SU-DHL-6 (cell line): ENCODE measurements around the gene TMCC2.

Source experiments
- CTCF ChIP-seq: fragments of 200-600 bp; sonication (generic); IDR thresholded peaks from one replicate; pipeline ENCODE4 v1.5.1; 2017; ENCODE audit warnings: antibody characterized with exemption, mild to moderate bottlenecking, low read length, moderate library complexity; ENCODE audit not compliant: insufficient read depth, poor library complexity, severe bottlenecking
- EZH2phosphoT487 ChIP-seq: fragments of 200-600 bp; sonication (generic), shearing (Covaris generic); conservative IDR thresholded peaks from 2 replicates; pipeline ENCODE4 v1.6.1; 2018; ENCODE audit warnings: mild to moderate bottlenecking, antibody characterized with exemption, low read length, moderate library complexity, mixed read lengths

GRCh38 chr1:205248793-205249601, 21.3 kb downstream of the TMCC2 start:
- TF ChIP-seq CTCF (no peak), EZH2phosphoT487 (no peak)
